NOMO-1 treated with DMSO at 0.1 percent for 48 hours (cell line): ENCODE measurements around the gene PCDH8.
A peak's percentile ranks its signal among the peaks of the same experiment; 100 is the strongest.
"Not testable (repeated sequence)": the region's sequence is repeated elsewhere in the genome, so short reads cannot be mapped to it uniquely, and the experiment has no call there.

ENCODE experiments used
- DNase-seq: peaks from one replicate; lab custom pipeline; 2025; ENCODE audit not compliant: unreplicated experiment; lab: John Stamatoyannopoulos, UW

PCDH8 gene

DNA sequence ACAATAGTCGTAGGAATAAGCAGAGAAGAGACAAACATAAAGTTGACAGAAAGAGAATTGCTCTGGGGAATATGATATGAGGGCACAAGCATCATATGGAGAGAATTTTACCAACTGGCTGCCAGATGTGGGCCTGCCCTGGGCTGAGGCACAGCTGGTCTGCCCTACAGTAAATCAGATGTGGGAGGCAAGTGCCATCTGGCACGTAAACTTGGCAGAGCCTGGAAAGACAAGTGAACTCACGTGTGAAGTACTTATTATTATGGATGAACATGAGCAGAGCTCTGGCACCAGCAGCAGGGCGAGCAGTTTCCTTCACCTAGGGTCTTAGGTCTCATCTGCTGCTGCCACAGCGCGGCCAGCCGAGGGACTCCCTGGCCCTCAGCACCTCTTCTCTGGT lies 20.6 kb downstream of the PCDH8 start:
- DNase-seq, result no peak

DNA sequence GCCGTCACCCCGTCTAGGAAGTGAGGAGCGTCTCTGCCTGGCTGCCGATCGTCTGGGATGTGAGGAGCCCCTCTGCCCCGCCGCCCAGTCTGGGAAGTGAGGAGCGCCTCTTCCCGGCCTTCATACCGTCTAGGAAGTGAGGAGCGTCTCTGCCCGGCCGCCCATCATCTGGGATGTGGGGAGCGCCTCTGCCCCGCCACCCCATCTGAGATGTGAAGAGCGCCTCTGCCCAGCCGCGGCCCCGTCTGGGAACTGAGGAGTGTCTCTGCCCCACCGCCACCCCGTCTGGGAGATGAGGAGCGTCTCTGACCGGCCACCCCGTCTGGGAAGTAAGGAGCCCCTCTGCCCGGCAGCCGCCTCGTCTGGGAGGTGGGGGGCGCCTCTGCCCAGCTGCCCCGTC lies 30.6 kb downstream of the PCDH8 start:
- not testable (repeated sequence) for DNase-seq

DNA sequence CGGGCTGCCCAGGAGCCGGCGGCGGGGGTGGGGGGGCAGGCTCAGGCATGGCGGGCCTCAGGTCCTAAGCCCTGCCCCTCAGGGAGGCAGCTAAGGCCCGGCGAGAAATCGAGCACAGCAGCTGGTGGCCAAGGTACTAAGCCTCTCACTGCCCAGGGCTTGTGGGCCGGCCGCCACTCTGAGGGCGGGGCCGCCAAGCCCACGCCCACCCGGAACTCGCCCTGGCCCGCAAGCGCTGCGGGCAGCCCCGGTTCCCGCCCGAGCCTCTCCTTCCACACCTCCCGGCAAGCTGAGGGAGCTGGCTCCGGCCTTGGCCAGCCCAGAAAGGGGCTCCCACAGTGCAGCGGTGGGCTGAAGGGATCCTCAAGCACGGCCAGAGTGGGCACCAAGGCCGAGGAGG lies 33.1 kb downstream of the PCDH8 start:
- no peak for DNase-seq

DNA sequence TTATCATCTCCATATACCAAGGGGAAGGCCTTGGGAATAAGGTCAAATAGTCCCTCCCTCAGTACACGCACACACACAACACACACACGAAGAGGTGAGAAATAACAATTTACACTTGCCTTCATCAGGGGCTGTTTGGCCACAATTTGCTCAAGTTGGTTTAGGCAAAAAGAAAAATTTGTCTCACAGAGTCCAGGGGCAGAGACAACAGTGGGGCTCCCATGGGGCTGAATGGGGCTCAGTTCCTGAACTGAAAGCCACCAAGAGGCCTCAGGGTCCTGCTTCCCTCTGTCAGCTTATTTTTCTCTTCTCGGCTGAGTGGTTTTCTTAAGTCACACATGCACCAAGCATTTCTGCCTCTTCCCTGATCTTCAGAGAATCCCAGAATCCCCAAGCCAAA lies 35.5 kb downstream of the PCDH8 start:
- DNase-seq, result no peak

DNA sequence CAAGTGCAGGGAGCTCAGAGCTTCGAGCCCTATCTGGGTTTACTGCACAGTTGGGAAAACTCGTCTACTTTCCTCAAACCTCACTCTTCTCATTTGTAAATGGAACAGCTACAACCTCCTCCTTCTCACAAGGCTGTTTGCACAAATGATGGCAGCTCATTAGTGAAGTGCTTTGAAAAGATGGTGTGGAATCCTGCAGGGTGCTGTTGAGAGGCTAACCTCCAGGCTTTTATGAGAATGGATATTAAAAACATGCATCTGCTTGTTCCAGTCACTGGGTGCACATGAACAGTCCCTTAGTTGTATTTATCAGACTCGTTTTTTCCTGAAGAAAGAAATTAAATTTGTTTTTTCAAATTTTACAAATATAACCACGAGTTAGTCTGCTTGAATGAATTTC lies 36.6 kb downstream of the PCDH8 start:
- no peak for DNase-seq

DNA sequence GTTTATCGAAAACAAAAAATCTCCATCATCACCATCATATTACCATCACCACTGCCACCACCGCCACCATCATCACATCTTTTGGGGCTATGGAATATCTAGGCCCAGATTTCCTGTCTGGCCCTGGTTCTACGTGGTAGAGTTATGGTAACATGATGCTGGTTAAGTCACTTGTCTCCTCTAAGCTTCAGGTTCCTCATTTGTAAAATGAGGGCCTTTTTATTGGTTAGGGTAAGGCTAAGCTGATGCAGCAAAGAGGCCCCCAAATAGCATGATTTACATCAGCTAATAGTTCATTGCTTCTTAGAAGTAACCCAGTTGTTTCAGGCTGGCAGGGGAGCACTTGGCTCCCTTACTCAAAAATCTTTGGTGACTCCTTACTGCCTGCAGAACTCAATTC lies 37.9 kb downstream of the PCDH8 start:
- DNase-seq, result no peak

DNA sequence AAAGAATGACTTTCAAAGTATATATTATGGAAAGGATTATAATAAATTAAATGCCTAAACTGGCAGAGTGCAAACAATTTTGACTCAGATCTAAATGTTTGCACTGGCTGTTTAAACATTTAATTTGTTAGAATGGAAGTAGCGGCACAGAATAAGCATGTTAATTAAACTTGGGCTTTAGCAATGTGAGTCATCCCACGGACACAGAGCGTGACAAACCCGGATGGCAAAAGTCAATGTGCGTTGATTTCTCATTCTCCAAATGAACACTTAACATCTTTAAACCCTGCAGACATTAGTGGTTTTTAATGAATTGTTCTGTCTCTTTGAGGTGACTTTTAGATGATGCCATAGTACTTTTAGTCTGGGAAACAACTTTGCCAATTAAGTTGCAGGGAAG lies 38.4 kb downstream of the PCDH8 start:
- no peak for DNase-seq

DNA sequence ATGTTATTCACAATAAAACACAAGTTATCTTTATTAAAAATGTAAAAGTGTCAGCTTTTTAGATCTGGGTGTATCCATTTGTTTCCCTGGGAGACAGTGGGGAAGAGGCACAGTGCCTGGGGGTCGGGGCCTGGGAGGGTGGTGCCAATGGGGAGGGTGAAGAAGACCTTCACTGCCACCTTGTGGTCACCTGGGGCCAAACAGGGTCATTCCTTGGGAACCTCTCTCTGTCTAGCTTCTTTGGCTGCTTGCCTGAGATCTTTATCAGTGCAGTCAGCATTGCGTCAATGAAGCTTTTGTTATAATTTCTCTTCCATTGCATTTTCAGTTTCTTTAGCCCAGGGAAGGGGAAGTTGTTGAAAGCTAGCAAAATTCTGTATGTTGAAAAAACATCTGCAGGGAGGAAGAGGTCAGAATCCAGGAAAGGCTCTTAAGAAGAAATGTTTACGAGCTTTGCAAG lies 39.1 kb downstream of the PCDH8 start:
- peak; percentile 90 for DNase-seq

DNA sequence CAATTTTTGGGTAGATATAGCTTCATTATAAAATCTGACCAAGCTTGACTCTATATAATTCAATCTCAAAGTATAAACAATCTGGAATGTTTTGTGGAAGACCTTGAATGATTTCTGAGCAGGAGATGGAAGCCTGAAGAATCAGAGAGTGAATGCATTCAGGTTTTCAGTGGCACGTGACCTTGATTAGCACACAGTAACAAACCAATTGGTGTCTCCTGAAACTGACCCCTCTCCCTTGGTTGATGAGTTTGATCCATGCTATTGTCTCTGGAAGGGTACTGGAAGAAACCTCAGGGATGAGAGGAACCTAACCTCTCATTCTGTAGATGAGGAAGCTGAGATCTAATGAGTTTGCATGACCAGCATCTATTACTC lies 39.6 kb downstream of the PCDH8 start:
- DNase-seq, result no peak

DNA sequence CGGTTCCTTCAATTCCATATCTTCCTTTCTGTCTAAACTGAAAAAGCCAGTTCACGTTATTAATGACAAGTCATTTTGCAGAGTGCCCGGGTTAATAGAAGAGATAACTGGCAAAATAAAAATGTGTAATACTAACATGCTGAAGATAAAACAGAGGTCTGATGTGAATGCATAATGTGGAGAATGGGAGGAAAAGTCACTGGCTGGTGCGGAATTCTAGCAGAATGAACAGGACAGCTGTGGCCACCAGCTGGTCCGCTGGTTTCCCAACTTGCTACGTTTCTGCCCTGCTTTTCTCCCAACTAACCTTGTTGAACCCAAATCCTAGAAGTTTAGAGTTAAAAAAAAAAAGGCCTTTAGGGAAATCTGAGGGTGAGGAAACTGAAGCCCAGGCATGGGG lies 42.4 kb downstream of the PCDH8 start:
- DNase-seq, result no peak

DNA sequence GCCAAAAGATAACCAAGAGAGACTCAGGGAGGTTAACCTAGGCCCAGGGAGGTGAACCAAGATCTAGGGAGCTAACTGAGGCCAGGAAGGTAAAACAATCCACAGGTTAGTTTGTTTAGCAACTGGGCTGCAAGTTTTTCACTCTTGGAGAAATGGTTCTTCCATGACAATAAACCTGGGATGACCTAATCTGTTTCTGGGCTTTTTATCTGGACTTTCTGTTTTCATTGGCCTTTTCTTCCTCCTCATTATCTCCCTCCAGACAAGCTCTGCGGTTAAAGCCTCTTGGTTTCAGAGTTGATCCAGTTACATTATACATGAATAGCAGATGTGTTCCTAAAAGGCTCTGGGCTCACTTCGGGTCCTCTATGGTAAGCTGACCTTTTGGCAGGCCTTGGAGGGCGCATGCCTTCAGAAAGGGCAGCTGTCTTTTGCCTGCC lies 44.2 kb downstream of the PCDH8 start:
- DNase-seq, result no peak

DNA sequence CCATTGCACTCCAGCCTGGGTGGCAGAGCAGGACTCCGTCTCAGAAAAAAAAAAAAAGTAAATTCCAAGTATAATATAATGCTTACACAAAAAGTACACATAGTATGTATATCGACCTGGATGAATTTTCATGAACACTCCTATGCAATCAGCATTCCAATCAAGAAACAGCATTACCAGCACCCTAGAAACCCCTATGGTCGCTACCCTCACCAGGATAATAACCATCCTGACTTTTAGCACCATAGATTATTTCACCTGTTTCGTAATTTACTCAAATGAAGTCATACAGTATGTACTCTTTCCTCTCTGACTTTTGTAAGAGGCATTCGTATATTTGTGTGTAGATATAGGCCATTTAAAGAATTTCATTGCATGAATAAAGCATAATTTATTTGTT lies 47.6 kb downstream of the PCDH8 start:
- DNase-seq, result no peak

DNA sequence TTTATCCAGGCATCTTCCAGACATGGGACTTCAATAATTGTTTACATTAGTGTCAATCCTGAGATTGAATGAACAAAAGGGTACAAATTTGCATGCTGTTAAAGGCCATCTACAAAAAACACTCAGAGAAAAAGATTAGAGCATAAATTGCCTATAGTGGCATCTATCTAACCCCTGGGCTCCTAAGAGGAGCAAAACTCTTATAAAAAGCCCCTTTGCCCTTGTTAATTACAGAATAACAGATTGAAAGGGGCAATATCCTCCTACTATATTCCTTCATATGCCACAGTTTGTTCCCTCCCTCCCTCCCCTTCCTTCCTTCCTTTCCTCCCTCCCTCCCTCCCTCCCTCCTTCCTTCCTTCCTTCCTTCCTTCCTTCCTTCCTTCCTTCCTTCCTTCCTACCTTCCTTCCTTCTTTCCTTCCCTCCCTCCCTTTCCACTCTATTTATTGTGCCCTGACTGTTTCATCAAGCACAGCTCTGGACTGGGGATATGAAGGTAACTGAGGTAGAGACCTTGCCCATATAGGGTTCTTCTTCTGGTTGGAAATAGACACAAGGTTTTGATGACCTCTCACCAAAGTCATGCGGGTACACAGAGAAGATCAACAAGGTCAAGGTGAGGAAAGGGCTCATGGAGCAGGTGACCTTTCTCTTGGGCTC lies 49.5 kb downstream of the PCDH8 start:
- DNase-seq, result no peak

DNA sequence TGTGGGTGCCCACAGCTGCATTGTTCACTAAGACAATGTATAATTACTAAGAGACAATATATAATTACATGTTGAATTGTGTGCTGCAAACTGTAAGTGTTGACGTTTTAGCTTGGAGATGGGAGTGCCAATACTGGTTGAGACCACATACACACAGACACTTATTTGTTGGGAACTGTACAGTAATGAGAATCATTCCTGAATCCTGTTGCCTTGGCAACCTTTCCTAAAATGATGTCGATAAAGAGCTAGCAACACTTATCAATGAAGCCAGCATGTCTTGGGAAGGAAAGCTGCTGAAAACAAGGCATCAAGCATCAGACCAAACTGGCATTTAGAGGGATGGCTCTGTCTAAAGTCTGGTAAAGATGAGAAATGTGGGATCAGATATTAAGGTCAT lies 51.3 kb downstream of the PCDH8 start:
- no peak for DNase-seq

DNA sequence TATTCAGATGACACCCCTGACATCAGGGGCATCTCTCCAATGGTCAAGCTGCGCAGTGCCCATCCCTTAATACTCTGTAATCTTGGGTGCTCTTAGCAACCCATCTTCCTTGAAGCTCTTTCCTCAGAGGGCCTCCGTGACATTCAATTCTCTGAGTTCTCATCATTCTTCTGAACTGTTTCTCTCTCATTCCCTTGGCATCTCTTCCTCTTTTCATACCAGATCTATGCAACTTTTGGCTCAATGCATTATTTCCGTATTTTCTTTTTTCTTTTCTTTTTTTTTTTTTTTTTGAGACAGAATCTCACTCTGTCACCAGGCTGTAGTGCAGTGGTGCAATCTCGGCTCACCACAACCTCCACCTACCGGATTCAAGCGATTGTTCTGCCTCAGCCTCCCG lies 53.9 kb downstream of the PCDH8 start:
- DNase-seq, result no peak

DNA sequence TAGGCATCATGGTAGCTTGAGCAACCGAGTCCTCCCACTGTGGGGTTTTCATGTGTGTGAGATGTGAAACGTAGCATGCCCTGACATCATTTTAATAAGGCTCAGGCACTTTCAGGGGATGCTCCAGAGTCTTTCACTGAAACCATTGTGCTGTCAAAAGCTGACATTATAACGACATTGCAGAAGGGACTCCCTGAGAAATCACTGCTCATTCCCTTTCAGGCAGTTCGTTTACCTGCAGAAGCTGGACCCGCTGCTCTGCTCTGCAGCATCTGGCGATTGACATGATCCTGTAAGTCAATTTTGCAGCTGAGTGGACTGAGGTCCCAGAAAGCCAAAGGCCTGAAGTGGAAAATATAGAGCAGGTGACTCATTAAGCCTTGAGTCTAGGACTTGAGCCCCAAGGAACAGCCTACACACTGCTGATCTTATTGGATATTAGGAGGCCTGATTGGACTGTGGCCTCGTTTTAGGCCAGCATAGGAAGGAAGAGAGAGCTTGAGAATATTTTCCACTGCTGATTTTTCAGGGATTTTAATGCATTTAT lies 54.9 kb downstream of the PCDH8 start:
- no peak for DNase-seq
